Body of pancreas (tissue), 4 donors: Measurements from ENCODE around the gene LRWD1. TPM values are rescaled to one million over a fixed set of nuclear protein-coding genes. Genes with fewer than 3 reads are reported as not detected.

Experiments used
- ATAC-seq: fragments of 150-250 bp; one replicate; pipeline ENCODE4 v1.9.1; 2016
- DNase-seq, 4 donors: peaks; one replicate each; pipeline ENCODE4 v3.0.0-alpha.2; 2019
- H3K27ac ChIP-seq, 4 donors: fragments of 200-600 bp; sonication (generic); 1 replicate in 3 of 4; 2 replicates in 1 of 4; pipeline versions ENCODE4 v1.5.1 to v1.6.1; 2016 to 2019; ENCODE audit warnings: mild to moderate bottlenecking in 1 of 4, mixed read lengths in 1 of 4, moderate library complexity in 1 of 4
- H3K27me3 ChIP-seq, 2 donors: fragments of 200-600 bp; sonication (generic); one replicate each; pipeline ENCODE4 v1.6.0; 2016; ENCODE audit warnings: mild to moderate bottlenecking in 1 of 2
- H3K36me3 ChIP-seq, 2 donors: fragments of 200-600 bp; sonication (generic); replicated peaks in 1 of 2; 2 replicates each; pipeline ENCODE4 v1.5.1; 2016; ENCODE audit warnings: low read depth in 2 of 2; ENCODE audit not compliant: insufficient read depth in 1 of 2
- H3K4me1 ChIP-seq: fragments of 200-600 bp; sonication (generic); one replicate; pipeline ENCODE4 v1.6.0; 2016
- H3K4me3 ChIP-seq, 2 donors: fragments of 200-600 bp; sonication (generic); 1 replicate in 1 of 2; 2 replicates in 1 of 2; pipeline ENCODE4 v1.5.1; 2016 to 2019
- H3K9me3 ChIP-seq, 3 donors: fragments of 200-600 bp; sonication (generic); 1 replicate in 2 of 3; 2 replicates in 1 of 3; pipeline ENCODE4 v1.5.1; 2016
- POLR2A ChIP-seq, 3 donors: fragments of 450-650 bp; IDR thresholded peaks; one replicate each; pipeline ENCODE4 v1.6.1; 2016; ENCODE audit warnings: antibody characterized with exemption in 3 of 3, mild to moderate bottlenecking in 2 of 3
- WGBS, 2 donors: methylation state at CpG; one replicate each; pipeline ENCODE4 v1.1.5; 2017; 5-methylcytosine and 5-hydroxymethylcytosine counted together
- intact Hi-C: fragments of 100-400 bp; cut with DNase I; formaldehyde crosslinking; loops from one replicate; pipeline ENCODE4 v1.15.1; 2023
- total RNA-seq, 2 donors: library from RNA; depleted of rRNA; stranded (reverse); fragments of >200 nt; gene quantifications; one replicate each; pipeline ENCODE4 v1.1.0, GENCODE V29; 2016
- TF ChIP-seq, protein P1 (sequence below), 7 experiments: fragments of 450-650 bp in 4 of 7; fragments of 200-600 bp in 3 of 7; sonication (generic) in 3 of 7; IDR thresholded peaks; one replicate each; pipeline ENCODE4 v1.5.1; 2016 to 2019; ENCODE audit warnings: antibody characterized with exemption in 7 of 7

Gene LRWD1
- total RNA-seq, 2 donors from 2014 or later: 13.7 to 27.4 TPM

DNA sequence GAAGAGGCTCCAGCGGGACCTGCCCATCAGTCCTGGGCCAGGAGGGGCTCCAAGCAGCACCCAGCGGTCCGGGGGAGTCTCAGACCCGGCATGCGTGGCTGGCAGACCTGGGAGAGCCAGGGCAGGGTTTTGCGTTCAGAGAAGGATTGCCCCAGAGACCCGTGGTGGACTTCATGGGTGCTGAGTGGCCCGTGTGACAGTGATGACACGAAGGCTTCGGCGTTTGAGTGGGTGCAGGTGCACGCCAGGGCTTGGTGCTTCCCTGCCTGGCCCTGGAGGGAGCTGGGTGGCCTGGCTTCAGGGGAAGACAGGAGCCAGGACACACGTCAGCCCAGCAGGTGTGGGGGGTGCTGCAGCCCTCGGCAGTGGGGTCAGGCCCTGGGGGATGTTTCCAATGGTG is 17.5 kb upstream of the LRWD1 start:
- Histone ChIP-seq H3K9me3 (no peaks in the 10 kb centered on the region), H3K4me1 (no peaks in the 10 kb centered on the region), H3K36me3 (no peaks in the 10 kb centered on the region), H3K27me3 (no peaks in the 10 kb centered on the region), H3K27ac (no peak overlapping the region), H3K4me3 (no peak overlapping the region)
- TF ChIP-seq POLR2A (IDR thresholded peaks at IDR 0.05): no peak
- TF ChIP-seq, protein P1, sequence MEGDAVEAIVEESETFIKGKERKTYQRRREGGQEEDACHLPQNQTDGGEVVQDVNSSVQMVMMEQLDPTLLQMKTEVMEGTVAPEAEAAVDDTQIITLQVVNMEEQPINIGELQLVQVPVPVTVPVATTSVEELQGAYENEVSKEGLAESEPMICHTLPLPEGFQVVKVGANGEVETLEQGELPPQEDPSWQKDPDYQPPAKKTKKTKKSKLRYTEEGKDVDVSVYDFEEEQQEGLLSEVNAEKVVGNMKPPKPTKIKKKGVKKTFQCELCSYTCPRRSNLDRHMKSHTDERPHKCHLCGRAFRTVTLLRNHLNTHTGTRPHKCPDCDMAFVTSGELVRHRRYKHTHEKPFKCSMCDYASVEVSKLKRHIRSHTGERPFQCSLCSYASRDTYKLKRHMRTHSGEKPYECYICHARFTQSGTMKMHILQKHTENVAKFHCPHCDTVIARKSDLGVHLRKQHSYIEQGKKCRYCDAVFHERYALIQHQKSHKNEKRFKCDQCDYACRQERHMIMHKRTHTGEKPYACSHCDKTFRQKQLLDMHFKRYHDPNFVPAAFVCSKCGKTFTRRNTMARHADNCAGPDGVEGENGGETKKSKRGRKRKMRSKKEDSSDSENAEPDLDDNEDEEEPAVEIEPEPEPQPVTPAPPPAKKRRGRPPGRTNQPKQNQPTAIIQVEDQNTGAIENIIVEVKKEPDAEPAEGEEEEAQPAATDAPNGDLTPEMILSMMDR (IDR thresholded peaks at IDR 0.05): no peak
- intact Hi-C loops: no loop called here
- DNase-seq: no peak
- no peak for ATAC-seq
- 82 to 88% methylated on average over 11 to 14 of the region's 14 CpGs for WGBS, 2 donors

DNA sequence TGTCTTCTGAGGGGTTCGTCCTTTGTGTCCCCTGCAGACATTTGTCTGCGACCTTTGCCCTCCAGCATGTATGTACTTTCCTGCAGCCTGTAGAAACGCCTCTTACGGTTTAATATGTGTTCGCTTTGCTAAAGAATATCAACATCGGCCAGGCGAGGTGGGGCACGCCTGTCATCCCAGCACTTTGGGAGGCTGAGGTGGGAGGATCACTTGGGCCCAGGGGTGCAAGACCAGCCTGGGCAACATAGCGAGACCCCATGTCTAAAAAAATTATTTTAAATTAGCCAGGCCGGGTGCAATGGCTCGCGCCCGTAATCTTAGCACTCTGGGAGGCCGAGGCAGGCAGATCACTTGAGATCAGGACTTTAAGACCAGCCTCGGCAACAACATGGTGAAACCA is 15.6 kb upstream of the LRWD1 start:
- WGBS, 2 donors: 93 to 97% methylated on average over 15 of the region's 15 CpGs
- Histone ChIP-seq H3K9me3 (no peaks in the 10 kb centered on the region), H3K27ac (no peak overlapping the region), H3K36me3 (no peaks in the 10 kb centered on the region), H3K27me3 (no peaks in the 10 kb centered on the region), H3K4me1 (no peaks in the 10 kb centered on the region), H3K4me3 (no peak overlapping the region)
- no peak for DNase-seq
- ATAC-seq: no peak
- intact Hi-C loops: no loop called here
- TF ChIP-seq, protein P1 (IDR thresholded peaks at IDR 0.05): no peak
- TF ChIP-seq POLR2A (IDR thresholded peaks at IDR 0.05): no peak

DNA sequence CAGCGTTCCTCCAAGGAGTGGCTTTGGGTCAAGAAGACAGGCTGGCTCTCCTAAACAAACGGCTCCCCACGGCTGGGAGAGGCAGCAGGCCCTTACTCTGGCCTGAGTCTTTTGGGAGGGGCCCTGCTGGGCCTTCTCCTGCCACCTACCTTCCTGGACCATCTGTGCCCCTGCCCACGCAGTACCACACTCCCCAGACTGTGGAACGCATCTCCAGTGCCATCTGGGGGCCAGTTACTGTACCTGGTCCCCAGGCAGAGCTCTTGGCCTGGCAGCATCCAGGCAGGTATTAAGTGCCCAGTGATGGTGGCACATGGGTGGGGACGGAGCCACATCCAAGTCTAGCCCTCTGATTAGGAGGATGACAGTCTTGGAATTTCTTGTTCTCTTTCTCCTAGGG is 14.5 kb upstream of the LRWD1 start:
- TF ChIP-seq POLR2A (IDR thresholded peaks at IDR 0.05): no peak
- TF ChIP-seq, protein P1 (IDR thresholded peaks at IDR 0.05): peak in 1 of 7 experiments; percentile 5
- intact Hi-C loops: no loop called here
- DNase-seq: no peak
- no peaks in the 10 kb centered on the region for H3K27me3 ChIP-seq
- no peak for ATAC-seq
- H3K4me1 ChIP-seq: no peaks in the 10 kb centered on the region
- no peaks in the 10 kb centered on the region for H3K9me3 ChIP-seq
- H3K4me3 ChIP-seq: no peak overlapping the region
- no peak overlapping the region for H3K27ac ChIP-seq
- WGBS, 2 donors: 73 to 79% methylated on average over 6 of the region's 6 CpGs
- no peaks in the 10 kb centered on the region for H3K36me3 ChIP-seq

DNA sequence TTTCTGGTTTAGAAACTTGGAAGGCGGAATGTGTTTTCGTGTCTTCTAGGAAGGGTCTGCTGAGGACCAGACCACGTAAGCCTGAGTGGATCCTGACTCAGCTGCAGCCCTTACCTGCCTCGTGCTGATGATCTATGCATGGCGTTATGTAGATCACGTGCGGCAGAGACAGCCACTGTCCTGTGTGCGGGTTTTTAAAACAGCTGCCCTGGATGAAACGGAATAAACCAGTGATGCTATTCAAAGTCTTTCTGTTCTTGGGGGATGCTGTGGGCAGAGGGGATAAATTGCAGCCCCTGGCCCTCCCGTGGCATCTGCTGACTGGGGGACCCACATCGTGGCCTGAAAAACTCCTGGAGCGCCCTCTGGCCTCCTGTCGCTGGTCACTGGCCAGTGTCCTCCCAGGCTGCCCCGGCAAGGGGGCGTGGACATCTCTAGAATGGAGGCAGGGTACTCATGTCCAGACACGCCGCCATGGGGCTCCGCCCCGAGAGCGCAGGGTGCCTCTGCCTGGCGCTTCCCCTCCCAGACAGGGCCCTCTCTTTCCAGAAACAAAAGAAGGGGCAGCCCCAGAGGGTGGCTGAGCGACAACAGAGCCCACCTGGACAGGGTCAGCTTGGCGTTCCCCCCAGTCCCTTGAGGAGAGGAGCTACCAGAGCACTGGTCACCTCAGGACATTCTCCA is 13.3 kb upstream of the LRWD1 start:
- Histone ChIP-seq H3K9me3 (no peaks in the 10 kb centered on the region), H3K27ac (no peak overlapping the region), H3K27me3 (no peaks in the 10 kb centered on the region), H3K4me1 (no peaks in the 10 kb centered on the region), H3K36me3 (no peaks in the 10 kb centered on the region), H3K4me3 (no peak overlapping the region)
- DNase-seq (no peak), ATAC-seq (peak; percentile 25)
- TF ChIP-seq POLR2A (IDR thresholded peaks at IDR 0.05): no peak
- TF ChIP-seq, protein P1 (IDR thresholded peaks at IDR 0.05): no peak
- intact Hi-C loops: no loop called here
- WGBS, 2 donors: 43 to 63% methylated on average over 11 to 23 of the region's 23 CpGs

DNA sequence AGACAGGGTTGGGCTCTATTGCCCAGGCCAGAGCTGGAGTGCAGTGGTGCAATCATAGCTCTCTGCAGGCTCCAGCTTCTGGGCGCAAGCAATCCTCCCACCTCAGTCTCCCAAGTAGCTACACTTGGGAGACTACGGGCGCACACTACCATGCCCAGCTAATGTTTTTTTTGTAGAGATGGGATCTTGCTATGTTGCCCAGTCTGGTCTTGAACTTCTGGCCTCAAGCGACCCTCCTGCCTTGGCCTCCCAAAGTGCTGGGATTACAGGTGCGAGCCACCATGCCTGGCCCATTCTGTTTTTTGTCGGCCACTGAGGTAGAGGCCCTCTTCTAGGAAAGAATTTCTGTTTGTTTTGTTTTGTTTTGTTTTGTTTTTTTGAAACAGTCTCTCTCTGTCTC is 12.3 kb upstream of the LRWD1 start:
- WGBS, 2 donors: 93 to 94% methylated on average over 5 to 6 of the region's 6 CpGs
- H3K9me3 ChIP-seq: no peaks in the 10 kb centered on the region
- no peak for ATAC-seq
- DNase-seq: no peak
- H3K27ac ChIP-seq: no peak overlapping the region
- H3K27me3 ChIP-seq: no peaks in the 10 kb centered on the region
- peaks cover 0 to 4% of the 10 kb centered on the region in 2 donors for H3K36me3 ChIP-seq
- intact Hi-C loops: no loop called here
- no peaks in the 10 kb centered on the region for H3K4me1 ChIP-seq
- H3K4me3 ChIP-seq: no peak overlapping the region
- TF ChIP-seq, protein P1 (IDR thresholded peaks at IDR 0.05): no peak
- TF ChIP-seq POLR2A (IDR thresholded peaks at IDR 0.05): no peak
